Amniotic epithelial cell (primary cell): Measurements from ENCODE around the gene CCDC124.
"Not testable (repeated sequence)": the region's sequence is repeated elsewhere in the genome, so short reads cannot be mapped to it uniquely, and the experiment has no call there.

Experiments used
- DNase-seq: peaks from one replicate; pipeline ENCODE4 v3.0.0-alpha.2; 2010; ENCODE audit warnings: low read depth

CCDC124 gene, protein sequence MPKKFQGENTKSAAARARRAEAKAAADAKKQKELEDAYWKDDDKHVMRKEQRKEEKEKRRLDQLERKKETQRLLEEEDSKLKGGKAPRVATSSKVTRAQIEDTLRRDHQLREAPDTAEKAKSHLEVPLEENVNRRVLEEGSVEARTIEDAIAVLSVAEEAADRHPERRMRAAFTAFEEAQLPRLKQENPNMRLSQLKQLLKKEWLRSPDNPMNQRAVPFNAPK

DNA sequence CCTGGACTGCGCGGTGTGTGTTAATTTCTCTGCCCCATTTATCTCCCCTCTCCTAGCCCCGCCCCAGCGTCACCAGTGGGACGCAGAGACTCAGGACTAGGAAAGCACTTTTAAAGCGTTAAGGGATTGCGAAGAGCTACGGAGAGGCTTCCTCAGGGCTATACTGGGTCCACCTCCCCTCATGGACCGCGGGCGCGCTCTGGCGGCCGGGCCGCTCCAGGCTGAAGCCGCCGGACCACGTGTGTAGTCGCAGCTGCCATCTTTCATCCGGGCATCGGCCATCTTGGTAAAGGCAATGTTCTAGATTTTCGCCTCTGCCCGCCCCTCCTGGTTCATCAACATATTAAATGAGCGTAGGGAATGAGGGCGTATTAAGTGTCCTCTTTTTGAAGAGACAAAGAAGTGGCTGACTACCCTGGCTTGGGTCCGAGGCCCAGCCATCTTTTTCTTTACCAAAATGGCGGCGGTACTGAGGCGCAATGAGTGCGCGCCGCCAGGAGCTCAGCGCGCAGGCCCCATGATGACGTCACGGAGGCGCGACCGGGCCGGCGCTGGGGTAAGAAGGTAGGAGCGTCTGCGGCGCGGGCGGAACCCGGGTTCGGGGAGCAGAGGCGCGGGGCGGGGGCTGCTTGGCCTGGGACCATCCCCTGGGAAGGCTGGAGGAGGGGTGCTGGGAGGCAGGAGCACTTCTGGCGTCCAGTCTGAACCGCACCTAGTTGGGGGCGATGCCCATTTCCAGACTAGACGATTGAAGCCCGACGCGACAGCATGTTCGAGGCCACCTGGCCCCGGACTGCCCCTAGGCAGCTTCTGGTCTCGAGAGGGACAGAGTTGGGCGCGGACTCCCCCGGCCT lies at the start of gene CCDC124:
TSS of gene CCDC124 (plus strand) at position 531 of the 854 bp plus-strand sequence. CDS start 3,406 bp downstream, outside the sequence.
- DNase-seq: peak; percentile 83

DNA sequence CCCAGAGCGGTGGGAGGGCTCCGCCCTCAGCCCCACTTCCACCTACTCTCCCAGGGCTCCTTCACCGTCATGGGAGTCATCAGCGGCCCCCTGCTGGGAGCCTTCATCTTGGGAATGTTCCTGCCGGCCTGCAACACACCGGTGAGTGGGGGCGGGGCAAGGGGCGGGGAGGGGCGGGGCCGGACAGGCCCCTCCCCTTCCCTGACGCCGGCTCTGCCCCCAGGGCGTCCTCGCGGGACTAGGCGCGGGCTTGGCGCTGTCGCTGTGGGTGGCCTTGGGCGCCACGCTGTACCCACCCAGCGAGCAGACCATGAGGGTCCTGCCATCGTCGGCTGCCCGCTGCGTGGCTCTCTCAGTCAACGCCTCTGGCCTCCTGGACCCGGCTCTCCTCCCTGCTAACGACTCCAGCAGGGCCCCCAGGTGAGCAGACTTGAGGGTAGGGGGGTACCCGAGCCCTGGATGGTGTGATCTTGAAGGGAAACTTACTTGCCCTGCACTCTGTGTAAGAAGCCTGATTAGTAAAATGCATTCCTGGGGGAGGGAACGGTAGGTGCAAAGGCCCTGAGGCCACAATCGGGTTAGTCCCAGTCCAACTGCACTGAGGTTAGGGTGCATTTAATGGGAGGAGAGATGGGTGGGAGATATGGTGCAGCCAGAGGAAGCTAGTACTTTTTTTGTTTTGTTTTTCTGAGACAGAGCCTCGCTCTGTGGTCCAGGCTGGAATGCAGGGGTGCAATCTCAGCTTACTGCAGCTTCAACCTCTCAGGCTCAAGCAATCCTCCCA lies 49.0 kb upstream of the CCDC124 start:
- DNase-seq: no peak

DNA sequence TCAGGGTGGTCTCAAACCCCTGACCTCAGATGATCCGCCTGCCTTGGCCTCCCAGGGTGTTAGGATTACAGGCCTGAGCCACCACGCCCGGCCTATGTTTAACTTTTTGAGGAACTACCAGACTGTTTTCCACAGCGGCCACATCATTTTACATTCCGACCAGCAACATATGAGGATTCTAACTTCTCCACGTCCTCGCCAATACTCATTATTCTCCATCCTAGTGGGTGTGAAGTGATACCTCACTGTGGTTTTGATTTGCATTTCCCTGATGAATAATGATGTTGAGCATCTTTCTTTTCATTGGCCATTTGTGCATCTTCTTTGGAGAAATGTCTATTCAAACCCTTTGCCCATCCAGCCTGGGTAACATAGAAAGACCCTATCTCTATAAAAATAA lies 46.3 kb upstream of the CCDC124 start:
- no peak for DNase-seq

DNA sequence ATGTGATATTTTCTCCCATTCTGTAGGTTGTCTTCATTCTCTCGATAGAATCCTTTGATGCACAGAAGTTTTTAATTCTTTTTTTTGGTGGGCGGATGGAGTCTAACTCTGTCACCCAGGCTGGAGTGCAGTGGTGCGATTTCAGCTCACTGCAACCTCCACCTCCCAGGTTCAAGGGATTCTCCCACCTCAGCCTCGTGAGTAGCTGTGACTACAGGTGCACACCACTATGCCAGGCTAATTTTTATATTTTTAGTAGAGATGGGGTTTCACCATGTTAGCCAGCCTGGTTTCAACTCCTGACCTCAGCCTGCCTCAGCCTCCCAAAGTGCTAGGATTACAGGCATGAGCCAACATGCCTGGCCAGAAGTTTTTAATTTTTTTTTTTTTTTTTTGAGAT lies 45.6 kb upstream of the CCDC124 start:
- not testable (repeated sequence) for DNase-seq

DNA sequence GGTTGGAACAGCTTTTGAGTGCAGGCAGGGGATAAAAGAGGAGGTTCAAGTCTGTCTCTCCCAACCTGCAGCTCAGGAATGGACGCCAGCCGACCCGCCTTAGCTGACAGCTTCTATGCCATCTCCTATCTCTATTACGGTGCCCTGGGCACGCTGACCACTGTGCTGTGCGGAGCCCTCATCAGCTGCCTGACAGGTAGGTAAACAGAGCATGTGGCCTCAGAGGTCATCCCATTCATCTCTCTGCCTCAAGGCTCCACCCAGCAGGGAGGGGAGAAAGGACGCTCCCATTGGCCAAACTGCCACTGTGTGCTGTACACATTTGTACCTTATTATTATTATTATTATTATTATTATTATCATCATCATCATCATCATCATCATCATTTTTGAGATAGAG lies 44.6 kb upstream of the CCDC124 start:
- DNase-seq: no peak

DNA sequence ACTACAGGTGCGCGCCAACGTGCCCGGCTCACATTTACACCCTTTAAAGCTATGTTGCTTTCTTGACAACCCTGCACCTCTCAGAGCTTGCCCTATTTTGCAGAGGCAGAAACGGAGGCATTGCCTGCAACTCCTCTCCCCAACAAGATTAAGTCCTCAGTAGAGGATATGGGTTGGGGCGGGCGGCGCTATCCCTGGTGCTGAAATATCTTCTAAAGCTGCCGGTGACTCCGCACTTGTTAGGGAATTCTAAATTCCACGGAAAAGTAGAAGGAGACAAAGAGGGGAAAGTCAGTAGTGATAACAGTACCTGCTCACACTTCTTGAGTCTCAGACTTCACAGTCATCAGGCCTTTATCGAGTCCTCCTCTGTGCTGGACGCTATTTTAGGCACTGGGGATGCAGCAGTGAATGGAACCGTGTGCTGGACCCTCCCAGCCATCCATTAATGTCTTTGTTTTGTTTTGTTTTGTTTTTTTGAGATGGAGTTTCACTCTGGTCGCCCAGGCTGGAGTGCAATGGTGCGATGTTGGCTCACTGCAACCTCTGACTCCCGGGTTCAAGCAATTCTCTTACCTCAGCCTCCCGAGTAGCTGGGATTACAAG lies 43.1 kb upstream of the CCDC124 start:
- DNase-seq: peak; percentile 51

DNA sequence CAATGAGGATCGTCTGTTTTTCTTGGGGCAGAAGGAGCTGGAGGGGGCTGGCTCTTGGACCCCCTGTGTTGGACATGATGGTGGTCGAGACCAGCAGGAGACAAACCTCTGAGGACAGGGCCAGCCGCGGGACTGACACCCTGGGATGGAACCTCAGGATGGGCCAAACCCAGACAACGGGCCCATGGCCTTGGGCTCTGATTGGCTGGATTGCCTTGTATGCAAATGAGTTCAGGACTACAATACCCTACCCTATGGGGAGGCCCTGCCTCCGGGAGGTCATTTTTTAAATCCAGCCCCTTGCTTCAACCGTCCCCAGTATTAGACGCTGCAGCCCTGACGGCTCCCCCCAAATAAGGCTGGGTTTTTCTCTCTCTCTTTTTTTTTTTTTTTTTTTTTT lies 39.0 kb upstream of the CCDC124 start:
- DNase-seq: no peak

DNA sequence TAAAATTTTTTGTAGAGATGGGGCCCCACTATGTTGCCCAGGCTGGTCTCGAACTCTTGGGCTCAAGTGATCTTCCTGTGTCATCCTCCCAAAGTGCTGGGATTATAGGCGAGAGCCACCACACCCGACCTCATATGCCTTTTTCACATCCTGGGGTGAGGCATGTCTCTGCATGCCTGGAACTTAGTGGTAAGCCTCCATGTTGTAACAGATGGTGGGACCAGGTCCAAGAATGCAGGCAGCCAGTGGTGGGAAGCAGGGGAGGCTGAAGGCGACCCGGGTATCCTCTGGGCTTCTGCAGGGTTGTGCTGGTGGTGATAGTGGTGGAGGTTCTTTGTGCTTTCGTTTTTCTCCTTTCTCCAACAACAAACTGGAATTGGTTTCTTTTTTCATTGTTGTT lies 30.1 kb upstream of the CCDC124 start:
- DNase-seq: peak; percentile 70

DNA sequence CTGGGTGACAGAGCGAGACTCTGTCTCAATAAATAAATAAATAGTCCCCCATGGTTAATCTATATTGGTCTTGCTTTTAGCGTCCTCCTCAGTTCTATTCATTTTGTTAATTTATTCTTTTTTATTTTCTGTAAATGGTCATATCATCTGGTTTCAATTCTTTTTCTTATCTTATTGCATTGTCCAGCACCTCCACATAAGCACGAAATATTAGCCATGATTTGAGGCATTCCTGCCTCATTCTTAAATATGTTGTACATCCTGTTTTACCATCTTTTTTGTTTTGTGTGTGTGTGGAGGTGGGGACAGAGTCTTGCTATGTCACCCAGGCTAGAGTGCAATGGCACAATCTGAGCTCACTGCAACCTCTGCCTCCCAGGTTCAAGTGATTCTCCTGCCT lies 24.6 kb upstream of the CCDC124 start:
- DNase-seq: no peak

DNA sequence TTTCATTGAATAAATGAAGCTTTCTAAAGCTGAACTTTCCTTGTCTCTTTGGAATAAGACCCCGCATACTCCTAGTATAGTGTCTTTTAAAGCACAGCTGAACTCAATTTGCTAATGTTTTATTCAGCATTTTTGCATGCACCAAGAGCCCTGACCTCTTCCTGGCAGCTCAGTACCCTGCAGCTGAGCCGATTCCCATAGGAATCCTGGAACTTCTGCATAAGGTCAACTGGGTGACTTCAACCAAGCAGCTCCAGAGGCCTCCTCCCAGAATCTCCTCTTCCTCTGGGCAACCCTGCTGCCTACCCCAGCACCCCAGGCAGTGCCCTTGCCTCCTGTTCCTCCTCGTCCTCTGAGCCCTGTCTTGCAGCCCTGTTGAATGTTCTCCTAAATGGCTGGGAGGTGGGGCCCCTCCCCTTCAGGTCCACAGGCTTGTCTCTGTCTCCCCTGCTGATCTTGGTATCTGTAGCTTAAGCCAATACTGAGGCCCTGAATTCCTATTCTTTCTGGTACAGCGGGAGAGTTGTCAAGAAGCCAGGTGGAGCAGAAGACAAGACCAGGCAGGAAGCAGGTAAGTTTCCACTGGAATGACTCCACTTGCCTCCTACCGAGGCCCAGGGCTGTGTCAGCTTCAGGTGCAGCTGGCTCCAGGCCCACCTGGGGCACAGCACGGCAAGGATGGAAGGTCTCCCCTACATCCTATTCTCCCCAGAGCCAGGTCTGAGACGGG lies 23.6 kb upstream of the CCDC124 start:
- DNase-seq: no peak

DNA sequence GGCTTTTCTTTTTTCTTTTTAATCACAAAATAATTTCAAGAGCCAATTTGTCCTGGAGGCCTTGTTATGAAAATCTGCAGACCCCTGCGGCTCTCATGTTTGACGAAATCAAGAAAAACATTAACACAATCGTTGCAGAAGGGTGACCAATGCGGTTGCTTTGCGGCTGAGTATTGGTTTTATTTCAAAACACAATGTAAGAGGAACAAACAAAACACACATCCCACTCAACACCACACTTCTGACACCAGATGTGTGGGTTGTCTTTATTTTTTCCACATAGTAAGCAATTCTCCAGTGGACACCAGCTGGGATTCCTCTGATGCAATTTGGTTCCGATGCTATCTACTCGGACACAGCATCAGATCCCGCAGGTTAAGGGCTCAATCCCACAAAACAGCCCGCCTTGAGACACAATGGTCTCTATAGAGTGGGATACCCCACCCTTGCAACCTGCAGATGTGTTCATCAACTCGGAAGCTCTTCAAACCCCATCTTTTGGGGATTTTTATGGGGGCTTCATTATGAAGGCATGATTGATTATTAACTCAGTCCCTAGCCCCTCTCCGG lies 21.9 kb upstream of the CCDC124 start:
- DNase-seq: no peak

DNA sequence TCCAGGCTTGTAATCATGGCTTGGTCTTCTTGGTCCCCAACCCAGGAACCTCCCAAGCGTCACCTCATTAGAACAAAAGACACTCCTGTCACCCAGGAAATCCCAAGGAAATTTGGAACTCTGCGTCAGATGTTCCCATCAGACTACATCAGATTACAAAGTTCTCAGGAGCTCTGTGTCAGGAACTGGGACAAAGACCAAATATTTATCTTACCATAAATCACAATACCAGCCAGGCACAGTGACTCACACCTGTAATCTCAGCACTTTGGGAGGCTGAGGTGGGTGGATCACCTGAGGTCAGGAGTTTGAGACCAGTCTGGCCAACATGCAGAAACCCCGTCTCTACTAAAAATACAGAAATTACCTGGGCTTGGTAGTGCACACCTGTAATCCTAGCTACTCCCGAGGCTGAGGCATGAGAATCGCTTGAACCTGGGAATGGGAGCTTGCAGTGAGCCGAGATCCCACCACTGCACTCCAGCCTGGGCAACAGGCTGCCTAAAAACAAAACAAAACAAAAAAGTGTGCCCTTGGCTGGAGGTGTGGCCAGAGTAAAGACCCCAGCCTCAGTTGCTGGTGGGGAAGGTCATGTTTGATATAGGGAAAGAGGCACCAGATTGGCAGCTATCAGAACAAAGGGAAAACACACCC lies 16.7 kb upstream of the CCDC124 start:
- DNase-seq: no peak

DNA sequence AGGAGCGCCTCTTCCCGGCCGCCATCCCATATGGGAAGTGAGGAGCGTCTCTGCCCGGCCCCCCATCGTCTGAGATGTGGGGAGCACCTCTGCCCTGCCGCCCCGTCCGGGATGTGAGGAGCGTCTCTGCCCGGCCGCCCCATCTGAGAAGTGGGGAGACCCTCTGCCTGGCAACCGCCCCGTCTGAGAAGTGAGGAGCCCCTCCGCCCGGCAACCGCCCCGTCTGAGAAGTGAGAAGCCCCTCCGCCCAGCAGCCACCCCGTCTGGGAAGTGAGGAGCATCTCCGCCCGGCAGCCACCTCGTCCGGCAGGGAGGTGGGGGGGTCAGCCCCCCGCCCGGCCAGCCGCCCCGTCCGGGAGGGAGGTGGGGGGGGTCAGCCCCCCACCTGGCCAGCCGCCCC lies 14.7 kb upstream of the CCDC124 start:
- not testable (repeated sequence) for DNase-seq

DNA sequence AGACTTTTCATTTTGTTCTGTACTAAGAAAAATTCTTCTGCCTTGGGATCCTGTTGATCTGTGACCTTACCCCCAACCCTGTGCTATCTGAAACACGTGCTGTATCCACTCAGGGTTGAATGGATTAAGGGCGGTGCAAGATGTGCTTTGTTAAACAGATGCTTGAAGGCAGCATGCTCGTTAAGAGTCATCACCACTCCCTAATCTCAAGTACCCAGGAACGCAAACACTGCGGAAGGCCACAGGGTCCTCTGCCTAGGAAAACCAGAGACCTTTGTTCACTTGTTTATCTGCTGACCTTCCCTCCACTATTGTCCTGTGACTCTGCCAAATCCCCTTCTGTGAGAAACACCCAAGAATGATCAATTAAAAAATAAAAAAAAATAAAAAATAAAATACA lies 13.7 kb upstream of the CCDC124 start:
- DNase-seq: not testable (repeated sequence)

DNA sequence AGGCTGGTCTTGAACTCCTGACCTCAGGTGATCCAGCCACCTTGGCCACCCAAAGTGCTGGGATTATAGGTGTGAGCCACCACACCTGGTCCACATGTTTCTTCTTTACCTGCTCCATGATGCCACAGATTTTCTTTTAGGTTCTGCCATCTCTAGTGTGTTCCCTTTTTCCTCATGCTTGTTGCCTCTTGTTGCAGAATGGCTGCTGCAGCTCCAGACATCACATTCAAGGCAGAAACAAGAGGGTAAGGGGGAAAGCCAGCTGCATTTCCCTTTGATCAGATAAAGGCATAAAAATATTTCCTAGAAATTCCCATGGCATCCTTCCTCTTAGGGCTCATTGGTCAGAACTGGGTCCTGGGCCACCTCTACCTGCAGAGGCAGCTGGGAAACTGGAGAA lies 12.3 kb upstream of the CCDC124 start:
- no peak for DNase-seq

DNA sequence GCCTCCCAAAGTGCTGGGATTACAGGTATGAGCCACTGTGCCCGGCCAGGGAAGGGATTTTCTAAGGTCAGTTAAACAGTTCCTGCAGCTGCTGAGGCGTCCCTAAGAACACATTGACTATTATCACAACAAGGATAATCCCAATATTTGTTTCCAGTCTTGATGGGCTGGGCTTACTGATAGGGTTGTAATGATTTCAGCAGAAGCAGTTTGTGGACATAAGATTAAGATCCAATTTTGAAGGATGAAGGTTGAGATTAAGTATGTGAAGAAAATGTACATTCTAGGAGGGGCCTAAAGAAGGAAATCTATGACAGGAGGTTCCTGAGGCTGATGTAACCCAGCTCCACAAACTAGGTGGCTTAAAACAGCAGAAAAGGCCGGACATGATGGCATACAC lies 10.7 kb upstream of the CCDC124 start:
- no peak for DNase-seq

DNA sequence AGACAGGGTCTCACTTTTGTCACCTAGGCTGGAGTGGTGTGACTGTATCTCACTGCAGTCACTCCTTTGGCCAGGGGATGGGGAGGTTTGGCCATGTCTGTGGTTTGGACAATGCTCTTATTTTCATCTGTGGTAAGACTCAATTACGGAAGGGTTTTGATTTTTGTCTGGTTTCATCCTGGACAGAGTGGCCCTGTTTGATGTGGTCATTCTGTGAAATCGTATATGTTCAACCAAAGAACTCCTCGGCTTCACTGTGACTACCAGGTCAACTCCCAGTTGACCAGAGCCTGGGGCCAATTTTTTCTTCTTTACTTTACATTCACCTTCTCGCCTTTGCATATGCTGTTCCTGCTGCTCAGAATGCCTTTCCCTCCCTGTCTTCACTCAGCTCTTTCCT lies 6.8 kb upstream of the CCDC124 start:
- no peak for DNase-seq

DNA sequence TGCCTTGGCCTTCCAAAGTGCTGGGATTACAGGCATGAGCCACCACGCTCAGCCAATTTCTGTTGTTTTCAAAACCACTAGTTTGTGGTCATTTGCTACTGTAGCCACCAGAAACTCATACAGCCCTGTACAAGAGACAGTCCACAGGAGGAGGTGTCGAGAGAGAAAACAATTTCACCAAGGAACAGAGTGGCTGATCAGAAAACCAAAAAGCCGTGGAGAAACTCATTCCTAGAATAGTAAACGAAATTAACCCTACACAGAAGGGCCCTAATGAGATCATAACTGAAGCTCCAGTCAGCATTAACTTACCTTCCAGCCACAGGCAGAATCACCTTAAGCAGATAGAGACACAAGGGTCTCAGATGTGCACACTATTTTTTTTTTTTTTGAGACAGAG lies 3.8 kb upstream of the CCDC124 start:
- DNase-seq: no peak

DNA sequence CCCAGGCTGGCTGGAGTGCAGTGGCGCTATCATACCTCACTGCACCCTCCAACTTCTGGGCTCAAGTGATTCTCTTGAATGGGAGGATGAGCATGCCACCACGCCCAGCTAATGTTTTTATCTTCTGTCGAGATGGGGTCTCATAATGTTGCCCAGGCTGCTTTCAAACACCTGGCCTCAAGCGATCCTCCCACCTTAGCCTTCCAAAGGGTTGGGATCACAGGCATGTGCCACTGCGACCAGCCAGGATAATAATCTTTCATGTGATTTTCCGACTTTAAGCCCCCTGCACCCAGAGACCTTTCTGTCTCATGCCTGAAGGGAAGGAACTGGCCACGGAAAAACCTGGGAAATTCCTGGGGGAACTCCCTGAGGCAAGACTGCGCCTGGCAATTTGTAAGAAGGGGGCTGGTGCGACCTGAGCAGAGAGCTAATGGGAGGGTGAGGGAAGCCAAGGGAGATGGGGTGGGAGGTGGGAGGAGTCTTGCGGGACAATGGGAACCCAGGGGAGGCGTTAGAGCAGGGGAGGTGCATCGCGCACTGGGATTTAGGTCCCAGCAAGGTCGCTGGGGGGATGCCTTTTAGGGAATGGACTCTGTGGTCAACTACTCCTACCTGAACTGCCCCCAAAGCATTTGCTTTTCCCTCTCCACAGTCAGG lies 1.2 kb upstream of the CCDC124 start:
- no peak for DNase-seq

DNA sequence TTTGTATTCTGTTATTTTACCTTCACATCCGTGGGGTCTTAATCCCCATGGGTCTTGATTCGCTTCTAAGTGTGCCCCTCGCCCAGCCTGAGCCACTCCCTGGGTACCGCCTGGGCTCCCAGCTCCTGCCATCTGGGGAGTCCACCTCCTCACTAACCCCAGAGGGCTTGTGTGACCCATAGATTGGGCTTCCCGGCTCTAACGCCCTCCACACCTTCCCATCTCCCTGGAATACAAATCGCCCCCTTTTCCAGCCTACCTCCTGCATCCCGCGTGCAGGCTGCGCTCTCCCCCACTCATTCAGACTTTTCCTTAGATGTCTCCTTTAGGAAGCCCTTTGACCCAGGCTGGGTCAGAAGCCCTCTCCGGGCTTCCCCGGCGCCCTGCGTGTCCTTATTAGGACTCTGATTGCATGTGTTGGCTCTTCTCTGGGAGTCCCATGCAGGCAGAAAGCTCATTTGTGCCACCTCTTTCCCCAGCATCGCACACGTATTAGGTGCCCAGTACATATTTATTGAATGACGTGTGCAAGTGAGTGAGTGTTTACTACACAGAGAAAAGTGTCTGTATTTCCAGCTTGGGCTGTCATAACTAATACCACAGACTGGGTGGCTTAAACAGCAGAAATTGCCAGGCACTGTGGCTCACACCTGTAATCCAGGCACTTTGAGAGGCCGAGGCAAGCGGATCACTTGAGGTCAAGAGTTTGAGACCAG lies 757 bp downstream of the CCDC124 start:
- peak; percentile 72 for DNase-seq
